Measurements from ENCODE around the gene GALNTL6. TPM values are rescaled to one million over a fixed set of nuclear protein-coding genes. Genes with fewer than 3 reads are reported as not detected.

The GALNTL6 gene
- total and polyA plus RNA-seq, 7 donors = 0.14 to 2.5 (median 0.42) TPM; not detected in 1

DNA sequence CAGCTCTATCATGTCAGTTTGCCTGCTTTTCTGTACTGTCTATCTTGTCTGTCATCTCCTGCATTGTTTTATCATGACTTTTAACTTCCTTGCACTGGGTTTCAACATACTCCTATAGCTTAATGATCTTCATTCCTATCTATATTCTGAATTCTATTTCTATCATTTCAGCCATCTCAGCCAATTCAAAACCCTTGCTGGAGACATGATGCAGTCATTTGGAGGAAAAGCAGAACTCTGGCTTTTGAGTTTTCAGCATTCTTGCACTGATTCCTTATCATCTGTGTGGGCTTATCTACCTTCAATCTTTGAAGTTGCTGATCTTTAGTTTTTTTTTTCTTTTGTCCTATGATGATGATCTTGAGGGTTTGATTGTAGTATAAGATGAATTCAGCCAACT is 861.6 kb downstream of the GALNTL6 start:
- Histone ChIP-seq H3K36me3 (no peaks in the 10 kb centered on the region), H3K9me3 (no peaks in the 10 kb centered on the region), H3K27ac (no peak overlapping the region), H3K4me3 (no peak overlapping the region), H3K4me1 (no peaks in the 10 kb centered on the region), H3K27me3 (no peaks in the 10 kb centered on the region)
- DNase-seq = no peak
- intact Hi-C loops (cut with DNase I) = no loop called here
- TF ChIP-seq, protein P1, sequence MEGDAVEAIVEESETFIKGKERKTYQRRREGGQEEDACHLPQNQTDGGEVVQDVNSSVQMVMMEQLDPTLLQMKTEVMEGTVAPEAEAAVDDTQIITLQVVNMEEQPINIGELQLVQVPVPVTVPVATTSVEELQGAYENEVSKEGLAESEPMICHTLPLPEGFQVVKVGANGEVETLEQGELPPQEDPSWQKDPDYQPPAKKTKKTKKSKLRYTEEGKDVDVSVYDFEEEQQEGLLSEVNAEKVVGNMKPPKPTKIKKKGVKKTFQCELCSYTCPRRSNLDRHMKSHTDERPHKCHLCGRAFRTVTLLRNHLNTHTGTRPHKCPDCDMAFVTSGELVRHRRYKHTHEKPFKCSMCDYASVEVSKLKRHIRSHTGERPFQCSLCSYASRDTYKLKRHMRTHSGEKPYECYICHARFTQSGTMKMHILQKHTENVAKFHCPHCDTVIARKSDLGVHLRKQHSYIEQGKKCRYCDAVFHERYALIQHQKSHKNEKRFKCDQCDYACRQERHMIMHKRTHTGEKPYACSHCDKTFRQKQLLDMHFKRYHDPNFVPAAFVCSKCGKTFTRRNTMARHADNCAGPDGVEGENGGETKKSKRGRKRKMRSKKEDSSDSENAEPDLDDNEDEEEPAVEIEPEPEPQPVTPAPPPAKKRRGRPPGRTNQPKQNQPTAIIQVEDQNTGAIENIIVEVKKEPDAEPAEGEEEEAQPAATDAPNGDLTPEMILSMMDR (IDR thresholded peaks at IDR 0.05) = no peak
- no peak for TF ChIP-seq POLR2A (IDR thresholded peaks at IDR 0.05)
- TF ChIP-seq EP300 (IDR thresholded peaks at IDR 0.05) = no peak
- TF ChIP-seq POLR2AphosphoS5 (IDR thresholded peaks at IDR 0.05) = no peak

DNA sequence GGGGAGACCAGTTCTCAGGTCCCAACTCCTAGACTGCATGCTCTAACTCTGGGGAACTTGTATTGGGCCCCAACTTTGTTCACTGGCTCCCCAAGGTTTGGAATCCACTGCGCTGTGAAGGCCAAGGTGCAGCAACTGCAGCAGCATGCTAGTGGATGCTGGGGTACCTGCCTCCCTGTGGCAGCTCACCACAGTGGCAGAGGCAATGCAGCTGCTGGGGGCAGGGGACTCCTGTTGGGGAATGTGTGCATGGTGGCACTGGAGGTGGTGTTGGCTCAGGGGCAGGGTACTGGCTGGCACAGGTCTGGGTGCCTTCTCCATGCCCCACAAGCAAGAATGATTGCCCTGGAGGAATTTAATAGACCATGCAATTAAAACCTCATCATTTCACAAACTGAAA is 862.0 kb downstream of the GALNTL6 start:
- 91 to 97% methylated on average over 1 of the region's 1 CpG for WGBS, 2 donors
- H3K9me3 ChIP-seq = no peaks in the 10 kb centered on the region

DNA sequence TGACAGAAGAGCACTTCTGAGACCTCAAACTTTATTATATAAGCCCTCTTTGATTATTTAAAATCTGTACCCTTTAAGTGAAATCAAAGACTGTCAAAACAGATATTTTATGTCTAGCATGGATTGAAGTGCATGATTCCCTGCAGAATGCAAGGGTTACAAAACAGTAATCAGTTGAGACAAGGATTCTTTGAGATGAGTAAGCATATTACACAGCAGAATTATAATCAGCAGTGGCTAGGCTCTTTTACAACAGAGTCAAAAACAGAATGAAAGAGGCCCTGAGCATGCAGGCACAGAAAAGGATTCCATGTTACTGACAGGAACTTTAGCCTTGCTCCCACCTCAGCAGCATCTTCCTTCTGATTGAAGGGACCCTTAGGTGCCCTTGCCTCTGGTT is 867.5 kb downstream of the GALNTL6 start:
- intact Hi-C loops (cut with DNase I) = no loop called here
- no peak for DNase-seq
- no peaks in the 10 kb centered on the region for H3K27me3 ChIP-seq
- no peak overlapping the region for H3K27ac ChIP-seq
- no peaks in the 10 kb centered on the region for H3K4me1 ChIP-seq
- TF ChIP-seq EP300 (IDR thresholded peaks at IDR 0.05) = no peak
- no peak for TF ChIP-seq POLR2A (IDR thresholded peaks at IDR 0.05)
- TF ChIP-seq, protein P1 (IDR thresholded peaks at IDR 0.05) = no peak
- no peak for TF ChIP-seq POLR2AphosphoS5 (IDR thresholded peaks at IDR 0.05)
- H3K9me3 ChIP-seq = no peaks in the 10 kb centered on the region
- H3K36me3 ChIP-seq = no peaks in the 10 kb centered on the region
- no peak overlapping the region for H3K4me3 ChIP-seq

More for the DNA sequence above, 862.0 kb downstream of the GALNTL6 start:
- TF ChIP-seq POLR2A (IDR thresholded peaks at IDR 0.05) = no peak
- TF ChIP-seq, protein P1 (IDR thresholded peaks at IDR 0.05) = no peak
- TF ChIP-seq POLR2AphosphoS5 (IDR thresholded peaks at IDR 0.05) = no peak
- TF ChIP-seq EP300 (IDR thresholded peaks at IDR 0.05) = no peak
- intact Hi-C loops (cut with DNase I) = no loop called here
- no peaks in the 10 kb centered on the region for H3K36me3 ChIP-seq
- no peak overlapping the region for H3K4me3 ChIP-seq
- no peak for DNase-seq
- no peaks in the 10 kb centered on the region for H3K4me1 ChIP-seq
- no peak overlapping the region for H3K27ac ChIP-seq
- H3K27me3 ChIP-seq = no peaks in the 10 kb centered on the region

DNA sequence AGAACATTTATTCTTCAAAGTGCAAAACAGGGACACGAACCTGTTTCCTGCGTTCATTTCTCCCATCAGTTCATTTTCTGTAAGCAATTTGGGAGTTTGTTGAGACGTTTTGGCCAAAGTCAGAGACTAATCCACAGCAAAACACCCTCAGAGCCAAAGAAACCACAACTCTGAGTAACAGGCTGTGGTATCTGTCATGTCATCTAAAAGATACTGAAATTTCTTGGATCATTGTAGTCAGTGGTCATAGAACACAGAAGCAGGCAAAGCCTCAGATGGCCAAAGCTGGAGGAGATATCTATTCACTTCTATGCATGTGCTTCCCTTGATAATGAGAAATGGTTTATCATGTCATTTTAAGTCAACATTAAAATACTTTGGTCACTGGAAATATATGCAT is 869.8 kb downstream of the GALNTL6 start:
- intact Hi-C loops (cut with DNase I) = no loop called here
- Histone ChIP-seq H3K4me3 (no peak overlapping the region), H3K27ac (no peak overlapping the region), H3K36me3 (no peaks in the 10 kb centered on the region), H3K27me3 (no peaks in the 10 kb centered on the region), H3K9me3 (no peaks in the 10 kb centered on the region), H3K4me1 (no peaks in the 10 kb centered on the region)
- 81 to 86% methylated on average over 3 of the region's 3 CpGs for WGBS, 2 donors
- DNase-seq = no peak
- no peak for TF ChIP-seq EP300 (IDR thresholded peaks at IDR 0.05)
- no peak for TF ChIP-seq POLR2AphosphoS5 (IDR thresholded peaks at IDR 0.05)
- no peak for TF ChIP-seq POLR2A (IDR thresholded peaks at IDR 0.05)
- TF ChIP-seq, protein P1 (IDR thresholded peaks at IDR 0.05) = no peak

DNA sequence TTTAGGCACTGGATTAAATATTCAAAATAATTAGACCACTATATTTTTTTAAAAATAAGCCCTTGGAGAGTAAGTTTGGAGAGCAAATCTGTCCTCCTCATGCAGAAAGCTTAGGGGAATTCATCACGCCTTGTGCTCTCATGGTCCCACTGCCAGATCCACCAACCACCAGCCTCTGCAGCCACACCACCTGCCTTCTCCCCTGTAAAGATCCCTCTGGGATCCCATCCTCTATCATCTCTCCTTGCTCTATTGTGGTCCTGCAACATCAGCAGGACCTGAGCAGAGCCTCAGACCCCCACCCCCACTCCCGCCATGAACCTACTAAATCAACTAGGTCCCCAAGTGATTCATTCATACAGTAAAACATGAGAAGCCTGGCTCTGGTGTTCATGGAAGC is 872.8 kb downstream of the GALNTL6 start:
- intact Hi-C loops (cut with DNase I) = no loop called here
- WGBS, 2 donors = 90 to 94% methylated on average over 2 of the region's 2 CpGs

More for the DNA sequence above, 872.8 kb downstream of the GALNTL6 start:
- H3K9me3 ChIP-seq = no peaks in the 10 kb centered on the region
- no peak for TF ChIP-seq POLR2AphosphoS5 (IDR thresholded peaks at IDR 0.05)
- no peak for TF ChIP-seq POLR2A (IDR thresholded peaks at IDR 0.05)
- TF ChIP-seq EP300 (IDR thresholded peaks at IDR 0.05) = no peak
- TF ChIP-seq, protein P1 (IDR thresholded peaks at IDR 0.05) = no peak
- no peak for DNase-seq
- no peak overlapping the region for H3K27ac ChIP-seq
- H3K27me3 ChIP-seq = no peaks in the 10 kb centered on the region
- H3K36me3 ChIP-seq = no peaks in the 10 kb centered on the region
- no peak overlapping the region for H3K4me3 ChIP-seq
- no peaks in the 10 kb centered on the region for H3K4me1 ChIP-seq
